Mononuclear cell (primary cell): ENCODE data around the gene TMEM191C. TPM values are rescaled to one million over a fixed set of nuclear protein-coding genes. Genes with fewer than 3 reads are reported as not detected.
"Not testable (repeated sequence)": the region's sequence is repeated elsewhere in the genome, so short reads cannot be mapped to it uniquely, and the experiment has no call there.

Source experiments
- H3K27me3 ChIP-seq: 2 replicates; pipeline ENCODE4 v1.6.0; 2011; ENCODE audit warnings: low read length, control low read depth; ENCODE audit not compliant: insufficient read depth
- H3K4me1 ChIP-seq: 2 replicates; pipeline ENCODE4 v1.5.1; 2011; ENCODE audit warnings: mild to moderate bottlenecking, low read length, control low read depth; ENCODE audit not compliant: insufficient read depth
- H3K4me3 ChIP-seq: 2 replicates; pipeline ENCODE4 v1.5.1; 2011; ENCODE audit warnings: mild to moderate bottlenecking, low read length, moderate library complexity
- H3K9me3 ChIP-seq: 2 replicates; pipeline ENCODE4 v1.5.1; 2011; ENCODE audit warnings: low read depth, mild to moderate bottlenecking, control low read depth, low read length
- total RNA-seq: library from RNA; depleted of rRNA; stranded (reverse); fragments of >200 nt; gene quantifications from one replicate; pipeline ENCODE4 v1.2.3, GENCODE V29; 2012

The TMEM191C gene
- total RNA-seq: 2.1 TPM

- not testable (repeated sequence) for H3K4me1 ChIP-seq, H3K27me3 ChIP-seq, H3K9me3 ChIP-seq
- peak within 1 kb of the TSS; percentile 29 for H3K4me3 ChIP-seq
These were observed at the start of gene TMEM191C for GRCh38 chr22:21467337-21468193. Gene TMEM191C (plus strand): TSS chr22:21467387. CDS start chr22:21467460, 73 bp downstream.

GRCh38 chr22:21417853-21418252 is 49.3 kb upstream of the TMEM191C start:
- not testable (repeated sequence) for H3K4me3 ChIP-seq, H3K9me3 ChIP-seq, H3K4me1 ChIP-seq, H3K27me3 ChIP-seq

GRCh38 chr22:21418974-21419638 is 48.1 kb upstream of the TMEM191C start:
- not testable (repeated sequence) for H3K4me1 ChIP-seq, H3K27me3 ChIP-seq, H3K9me3 ChIP-seq, H3K4me3 ChIP-seq

- H3K4me3 ChIP-seq, H3K9me3 ChIP-seq, H3K27me3 ChIP-seq, H3K4me1 ChIP-seq: not testable (repeated sequence)
These were observed 46.9 kb upstream of the TMEM191C start for GRCh38 chr22:21420180-21420763.

GRCh38 chr22:21424084-21424709 is 43.0 kb upstream of the TMEM191C start:
- H3K4me3 ChIP-seq, H3K9me3 ChIP-seq, H3K4me1 ChIP-seq, H3K27me3 ChIP-seq: not testable (repeated sequence)

GRCh38 chr22:21434378-21435233 is 32.6 kb upstream of the TMEM191C start:
- H3K27me3 ChIP-seq, H3K9me3 ChIP-seq, H3K4me1 ChIP-seq, H3K4me3 ChIP-seq: not testable (repeated sequence)

GRCh38 chr22:21435998-21436810 is 31.0 kb upstream of the TMEM191C start:
- H3K4me3 ChIP-seq, H3K9me3 ChIP-seq: not testable (repeated sequence)

GRCh38 chr22:21438013-21438412 is 29.2 kb upstream of the TMEM191C start:
- H3K27me3 ChIP-seq, H3K4me1 ChIP-seq, H3K4me3 ChIP-seq, H3K9me3 ChIP-seq: not testable (repeated sequence)

More at GRCh38 chr22:21435998-21436810, 31.0 kb upstream of the TMEM191C start:
- not testable (repeated sequence) for H3K4me1 ChIP-seq, H3K27me3 ChIP-seq

- H3K9me3 ChIP-seq, H3K4me3 ChIP-seq, H3K27me3 ChIP-seq, H3K4me1 ChIP-seq: not testable (repeated sequence)
These were observed 27.1 kb upstream of the TMEM191C start for GRCh38 chr22:21440018-21440636.

GRCh38 chr22:21440676-21441075 is 26.5 kb upstream of the TMEM191C start:
- H3K9me3 ChIP-seq, H3K27me3 ChIP-seq, H3K4me1 ChIP-seq, H3K4me3 ChIP-seq: not testable (repeated sequence)

GRCh38 chr22:21441170-21441569 is 26.0 kb upstream of the TMEM191C start:
- H3K9me3 ChIP-seq, H3K27me3 ChIP-seq, H3K4me1 ChIP-seq, H3K4me3 ChIP-seq: not testable (repeated sequence)

- H3K4me3 ChIP-seq, H3K4me1 ChIP-seq, H3K27me3 ChIP-seq, H3K9me3 ChIP-seq: not testable (repeated sequence)
These were observed 25.1 kb upstream of the TMEM191C start for GRCh38 chr22:21442123-21442522.

GRCh38 chr22:21442646-21443045 is 24.5 kb upstream of the TMEM191C start:
- H3K27me3 ChIP-seq, H3K4me1 ChIP-seq, H3K4me3 ChIP-seq, H3K9me3 ChIP-seq: not testable (repeated sequence)
